SU-DHL-6 (cell line): ENCODE data around the gene PLA2G7.

Experiments
- CTCF ChIP-seq: fragments of 200-600 bp; sonication (generic); IDR thresholded peaks from one replicate; pipeline ENCODE4 v1.5.1; 2017; ENCODE audit warnings: antibody characterized with exemption, mild to moderate bottlenecking, low read length, moderate library complexity; ENCODE audit not compliant: insufficient read depth, poor library complexity, severe bottlenecking
- EZH2phosphoT487 ChIP-seq: fragments of 200-600 bp; sonication (generic), shearing (Covaris generic); conservative IDR thresholded peaks from 2 replicates; pipeline ENCODE4 v1.6.1; 2018; ENCODE audit warnings: mild to moderate bottlenecking, antibody characterized with exemption, low read length, moderate library complexity, mixed read lengths

GRCh38 chr6:46661483-46661882 lies 73.7 kb downstream of the PLA2G7 start:
- TF ChIP-seq CTCF (no peak), EZH2phosphoT487 (no peak)
